Islet precursor cell (in vitro differentiated cells): ENCODE results near the gene UBE2M.
"Not testable (repeated sequence)": the region's sequence is repeated elsewhere in the genome, so short reads cannot be mapped to it uniquely, and the experiment has no call there.

Experiments used
- DNase-seq: peaks from one replicate; pipeline ENCODE4 v3.0.0-alpha.2; 2018

The UBE2M gene

DNA sequence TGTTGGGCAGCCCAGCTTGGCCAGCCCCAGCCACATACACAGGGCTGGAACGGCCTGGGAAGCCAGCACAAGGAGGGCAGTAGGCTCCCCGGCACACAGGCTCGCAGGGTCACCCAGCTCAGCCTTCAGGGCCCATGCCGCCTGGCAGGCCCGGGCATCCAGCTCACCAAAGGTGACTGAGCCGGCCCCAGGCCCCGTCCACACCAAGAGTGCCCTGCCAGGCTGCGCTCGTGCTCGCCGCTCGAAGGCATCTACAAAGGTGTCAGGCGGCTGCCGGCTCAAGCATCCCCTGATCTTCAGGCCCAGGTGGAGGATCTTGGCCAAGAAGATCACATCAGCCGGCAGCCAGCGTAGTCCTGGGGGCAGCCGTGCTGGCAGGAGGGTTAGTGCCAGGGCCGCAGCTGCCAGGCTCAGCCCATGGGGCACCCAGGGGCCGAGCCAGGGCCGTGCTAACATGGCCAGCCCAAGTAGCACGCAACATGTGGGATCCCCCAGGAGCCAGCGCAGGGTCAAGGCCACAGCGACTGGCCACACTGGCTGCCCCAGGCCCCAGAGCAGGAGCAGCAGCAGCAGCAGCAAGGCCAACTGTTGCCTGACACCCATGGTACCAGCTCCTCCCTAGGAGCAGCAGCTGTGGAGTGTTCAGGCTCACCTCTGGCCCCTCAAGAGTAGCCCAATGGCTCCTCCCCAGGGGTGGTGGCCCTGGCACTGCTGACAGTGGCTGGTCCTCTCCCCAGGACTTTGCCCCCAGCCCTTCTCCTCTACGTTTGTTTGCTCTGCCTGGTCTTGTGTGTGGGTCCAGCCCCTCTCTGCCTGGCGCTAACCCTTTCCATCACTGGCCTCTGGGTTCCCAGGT is 46.8 kb downstream of the UBE2M start, which contains the start of gene SLC27A5:
SLC27A5 (minus strand) TSS at position 640 of the 856 bp plus-strand sequence; CDS start at position 603, 37 bp downstream.
- no peak for DNase-seq

DNA sequence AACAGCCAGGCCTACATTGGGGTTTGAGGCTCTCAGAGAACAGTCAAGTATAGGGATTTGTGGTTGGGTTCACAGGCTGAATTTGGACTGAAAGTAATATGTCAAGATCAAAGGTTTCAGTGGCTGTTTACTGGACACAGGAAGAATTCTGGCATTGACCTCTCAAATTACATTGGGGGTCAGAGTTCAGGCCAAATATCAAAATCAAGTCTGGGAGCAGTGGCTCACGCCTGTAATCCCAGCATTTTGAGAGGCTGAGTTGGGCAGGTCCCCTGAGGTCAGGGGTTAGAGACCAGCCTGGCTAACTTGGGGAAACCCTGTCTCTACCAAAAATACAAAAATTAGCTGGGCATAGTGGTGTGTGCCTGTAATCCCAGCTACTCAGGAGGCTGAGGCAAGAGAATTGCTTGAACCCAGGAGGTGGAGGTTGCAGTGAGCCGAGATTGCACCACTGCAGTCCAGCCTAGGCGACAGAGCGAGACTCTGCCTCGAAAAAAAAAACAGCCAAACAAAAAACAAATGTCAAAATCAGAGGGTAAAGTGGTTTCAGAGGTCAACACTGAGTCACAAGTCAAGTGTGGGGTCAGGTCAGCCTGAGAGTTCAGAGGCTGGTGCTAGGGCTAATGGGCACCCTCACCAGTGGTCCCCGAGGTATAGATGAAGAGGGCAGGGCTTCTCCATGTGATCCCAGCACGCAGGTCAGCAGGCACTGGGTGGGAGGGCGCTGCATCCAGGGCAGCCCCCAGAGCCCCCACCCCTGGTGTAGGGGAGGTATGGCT is 48.1 kb downstream of the UBE2M start:
- no peak for DNase-seq

DNA sequence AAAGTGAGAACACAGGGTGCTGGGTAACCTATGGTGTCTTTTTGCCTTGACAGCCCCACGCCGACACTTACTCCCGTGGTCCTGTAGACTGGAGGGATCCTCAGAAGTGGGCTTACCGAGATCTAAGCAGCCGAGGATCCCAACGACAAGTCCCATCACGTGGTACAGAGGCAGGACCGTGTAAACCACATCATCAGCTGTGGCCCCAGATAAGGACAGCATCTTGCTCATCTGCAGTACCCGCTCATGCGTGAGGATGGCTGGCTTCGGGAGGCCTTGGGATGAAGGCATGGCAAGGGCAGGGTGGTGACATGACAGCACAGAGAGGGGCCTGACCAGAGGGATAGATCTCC is 48.7 kb downstream of the UBE2M start:
- DNase-seq: no peak

DNA sequence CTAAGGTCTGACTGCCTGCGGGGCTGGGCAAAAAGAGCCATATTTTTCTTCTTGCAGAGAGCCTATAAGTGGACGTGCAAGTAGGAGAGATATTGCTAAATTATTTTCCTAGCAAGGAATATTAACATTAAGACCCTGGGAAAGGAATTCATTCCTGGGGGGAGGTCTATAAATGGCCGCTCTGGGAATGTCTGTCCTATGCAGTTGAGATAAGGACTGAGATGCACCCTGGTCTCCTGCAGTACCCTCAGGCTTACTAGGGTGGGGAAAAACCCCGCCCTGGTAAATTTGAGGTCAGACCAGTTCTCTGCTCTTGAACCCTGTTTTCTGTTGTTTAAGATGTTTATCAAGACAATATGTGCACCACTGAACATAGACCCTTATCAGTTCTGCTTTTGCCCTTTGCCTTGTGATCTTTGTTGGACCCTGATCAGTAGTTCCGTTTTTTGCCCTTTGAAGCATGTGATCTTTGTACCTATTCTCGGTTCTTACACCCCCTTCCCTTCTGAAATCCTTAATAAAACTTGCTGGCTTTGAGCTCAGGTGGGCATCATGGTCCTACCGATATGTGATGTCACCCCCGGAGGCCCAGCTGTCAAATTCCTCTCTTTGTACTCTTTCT is 50.7 kb downstream of the UBE2M start:
- DNase-seq: not testable (repeated sequence)
